ENCODE measurements around the gene WFDC10A. TPM values are rescaled to one million over a fixed set of nuclear protein-coding genes. Genes with fewer than 3 reads are reported as not detected.
A peak's percentile ranks its signal among the peaks of the same experiment; 100 is the strongest.
"Not testable (repeated sequence)": the region's sequence is repeated elsewhere in the genome, so short reads cannot be mapped to it uniquely, and the experiment has no call there.

Gene WFDC10A
- total and polyA plus RNA-seq, 8 donors: not detected

DNA sequence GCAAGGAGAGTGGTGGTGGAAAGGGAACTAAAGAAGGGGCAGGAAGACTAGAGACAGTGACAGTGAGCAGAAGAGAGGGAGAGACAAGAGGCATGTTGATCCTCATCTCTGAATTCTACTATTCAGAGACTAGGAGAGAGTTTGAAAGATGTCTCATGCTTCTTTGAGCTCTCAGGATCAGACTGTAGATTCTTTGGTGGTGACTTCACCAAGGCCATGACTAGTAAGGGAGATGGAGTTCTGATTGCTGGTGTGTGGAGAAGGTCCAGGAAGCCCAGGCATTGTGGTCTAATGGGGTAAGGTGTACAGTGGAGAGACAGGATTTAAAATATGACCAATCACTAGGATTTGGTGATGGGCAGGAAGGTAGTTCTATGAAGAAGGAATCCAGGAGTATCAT, 832 bp downstream of the WFDC10A start:
- no peak overlapping the region for H3K4me3 ChIP-seq
- peaks cover 0 to 3% (median 0%) of the 10 kb centered on the region in 3 donors for H3K4me1 ChIP-seq
- DNase-seq: no peak
- no peak for ATAC-seq
- no peaks in the 10 kb centered on the region for H3K27me3 ChIP-seq
- intact Hi-C loops (cut with DNase I): no loop called here
- no peak overlapping the region for H3K27ac ChIP-seq
- H3K9me3 ChIP-seq: no peaks in the 10 kb centered on the region
- H3K36me3 ChIP-seq: no peaks in the 10 kb centered on the region
- no peak for FAIRE-seq
- TF ChIP-seq, protein P1, sequence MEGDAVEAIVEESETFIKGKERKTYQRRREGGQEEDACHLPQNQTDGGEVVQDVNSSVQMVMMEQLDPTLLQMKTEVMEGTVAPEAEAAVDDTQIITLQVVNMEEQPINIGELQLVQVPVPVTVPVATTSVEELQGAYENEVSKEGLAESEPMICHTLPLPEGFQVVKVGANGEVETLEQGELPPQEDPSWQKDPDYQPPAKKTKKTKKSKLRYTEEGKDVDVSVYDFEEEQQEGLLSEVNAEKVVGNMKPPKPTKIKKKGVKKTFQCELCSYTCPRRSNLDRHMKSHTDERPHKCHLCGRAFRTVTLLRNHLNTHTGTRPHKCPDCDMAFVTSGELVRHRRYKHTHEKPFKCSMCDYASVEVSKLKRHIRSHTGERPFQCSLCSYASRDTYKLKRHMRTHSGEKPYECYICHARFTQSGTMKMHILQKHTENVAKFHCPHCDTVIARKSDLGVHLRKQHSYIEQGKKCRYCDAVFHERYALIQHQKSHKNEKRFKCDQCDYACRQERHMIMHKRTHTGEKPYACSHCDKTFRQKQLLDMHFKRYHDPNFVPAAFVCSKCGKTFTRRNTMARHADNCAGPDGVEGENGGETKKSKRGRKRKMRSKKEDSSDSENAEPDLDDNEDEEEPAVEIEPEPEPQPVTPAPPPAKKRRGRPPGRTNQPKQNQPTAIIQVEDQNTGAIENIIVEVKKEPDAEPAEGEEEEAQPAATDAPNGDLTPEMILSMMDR (IDR thresholded peaks at IDR 0.05): no peak

DNA sequence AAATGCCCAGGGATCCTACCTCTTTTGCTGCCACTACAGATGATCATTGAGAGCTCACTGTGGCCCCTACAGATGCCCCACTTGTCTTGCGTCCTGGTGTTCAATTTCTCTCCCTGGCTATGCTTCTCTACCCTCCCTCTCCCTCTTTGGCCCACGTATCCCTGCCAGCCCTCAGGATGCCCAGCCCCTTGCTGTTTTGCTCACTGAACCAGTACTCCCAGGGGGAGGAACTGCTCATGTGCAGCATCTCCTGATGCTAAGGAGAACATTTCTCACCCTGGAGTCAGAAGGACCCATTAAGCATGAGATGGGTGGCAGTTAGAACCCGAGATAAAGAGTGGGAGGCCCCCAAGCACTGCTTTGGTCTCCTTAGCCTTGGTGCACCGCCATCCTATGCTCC, 1.6 kb downstream of the WFDC10A start, which contains the start of gene WFDC9:
Gene WFDC9 (minus strand): TSS at position 101 of the 400 bp plus-strand sequence. CDS start 21,103 bp downstream, outside the sequence.
- TF ChIP-seq, protein P1 (IDR thresholded peaks at IDR 0.05): no peak
- Histone ChIP-seq H3K4me3 (no peak within 1 kb of the TSS), H3K36me3 (no peaks in the 10 kb centered on the region), H3K4me1 (peaks cover 0 to 3% (median 0%) of the 10 kb centered on the region in 3 donors), H3K27ac (no peak within 1 kb of the TSS), H3K9me3 (no peaks in the 10 kb centered on the region), H3K27me3 (no peaks in the 10 kb centered on the region)
- WGBS, 2 donors: 64 to 71% methylated on average over 4 of the region's 4 CpGs
- FAIRE-seq (no peak), ATAC-seq (no peak), DNase-seq (no peak)
- intact Hi-C loops (cut with DNase I): no loop called here

DNA sequence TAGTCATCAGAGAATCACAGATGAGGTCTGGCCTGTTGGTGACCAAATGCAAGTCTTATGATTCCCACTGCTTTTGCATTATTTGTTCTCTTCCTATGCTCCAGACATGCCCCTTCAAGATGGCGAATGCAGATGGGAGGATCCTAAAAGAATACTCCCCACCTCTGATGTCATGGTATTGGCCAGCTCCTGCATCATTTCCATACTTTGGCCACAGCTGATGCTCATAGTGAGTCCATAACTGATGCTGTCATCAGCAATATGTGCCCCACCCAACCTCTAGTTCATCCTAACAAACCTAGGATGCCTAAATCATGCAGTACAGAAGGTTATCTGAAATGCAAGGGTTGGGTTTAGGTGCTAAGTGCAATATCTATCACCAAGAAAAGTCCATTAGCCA, 7.0 kb downstream of the WFDC10A start:
- ATAC-seq (no peak), FAIRE-seq (no peak), DNase-seq (no peak)
- H3K4me1 ChIP-seq: no peaks in the 10 kb centered on the region
- H3K4me3 ChIP-seq: no peak overlapping the region
- 65 to 78% methylated on average over 1 of the region's 1 CpG for WGBS, 2 donors
- no peaks in the 10 kb centered on the region for H3K9me3 ChIP-seq
- intact Hi-C loops (cut with DNase I): no loop called here
- TF ChIP-seq, protein P1 (IDR thresholded peaks at IDR 0.05): no peak
- no peaks in the 10 kb centered on the region for H3K36me3 ChIP-seq
- no peak overlapping the region for H3K27ac ChIP-seq
- no peaks in the 10 kb centered on the region for H3K27me3 ChIP-seq

DNA sequence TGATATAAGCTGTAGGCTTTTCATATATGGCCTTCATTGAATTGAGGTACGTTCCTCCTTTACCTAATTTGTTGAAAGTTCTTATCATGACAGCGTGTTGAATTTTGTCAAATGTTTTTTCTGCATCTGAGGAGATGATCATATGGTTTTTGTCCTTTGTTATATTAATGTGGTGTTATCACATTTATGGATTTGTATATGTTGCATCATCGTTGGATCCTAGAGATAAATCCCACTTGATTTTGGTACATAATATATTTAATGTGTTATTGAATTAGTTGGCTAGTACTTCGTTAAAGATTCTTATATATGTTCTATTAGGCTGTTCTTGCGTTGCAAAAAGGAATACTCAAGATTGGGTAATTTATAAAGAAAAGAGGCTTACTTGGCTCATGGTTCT, 10.1 kb downstream of the WFDC10A start:
- H3K9me3 ChIP-seq: no peaks in the 10 kb centered on the region
- TF ChIP-seq, protein P1 (IDR thresholded peaks at IDR 0.05): no peak
- H3K27me3 ChIP-seq: no peaks in the 10 kb centered on the region
- no peak overlapping the region for H3K4me3 ChIP-seq
- intact Hi-C loops (cut with DNase I): no loop called here
- DNase-seq (no peak), ATAC-seq (no peak), FAIRE-seq (no peak)
- no peaks in the 10 kb centered on the region for H3K4me1 ChIP-seq
- WGBS, 2 donors: 65 to 79% methylated on average over 5 of the region's 5 CpGs
- H3K27ac ChIP-seq: no peak overlapping the region
- no peaks in the 10 kb centered on the region for H3K36me3 ChIP-seq

DNA sequence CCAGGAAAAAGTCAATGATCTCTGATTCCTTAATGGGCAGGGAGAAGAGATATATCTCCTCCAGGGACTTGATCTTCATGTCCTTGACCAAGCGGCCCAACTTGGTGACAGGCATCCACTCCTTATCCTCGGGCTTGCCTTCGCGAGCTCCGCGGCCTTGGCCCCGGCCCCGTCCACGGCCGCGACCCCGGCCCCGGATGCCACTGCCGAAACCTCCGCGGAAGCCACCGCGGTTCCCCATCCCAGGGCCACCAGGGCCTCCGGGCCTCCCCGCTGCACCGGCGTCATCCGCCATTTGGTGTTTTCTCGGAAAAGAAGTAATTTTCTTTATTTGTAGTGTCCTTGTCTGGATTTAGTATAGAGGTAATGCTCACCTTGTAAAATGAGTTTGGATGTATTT, 11.5 kb downstream of the WFDC10A start:
- ATAC-seq; DNase-seq; H3K36me3 ChIP-seq; FAIRE-seq; H3K27me3 ChIP-seq; H3K4me3 ChIP-seq; H3K27ac ChIP-seq; H3K4me1 ChIP-seq; H3K9me3 ChIP-seq; intact Hi-C loops (cut with DNase I): not testable (repeated sequence)
- WGBS, 2 donors: 91 to 94% methylated on average over 14 to 24 of the region's 24 CpGs

DNA sequence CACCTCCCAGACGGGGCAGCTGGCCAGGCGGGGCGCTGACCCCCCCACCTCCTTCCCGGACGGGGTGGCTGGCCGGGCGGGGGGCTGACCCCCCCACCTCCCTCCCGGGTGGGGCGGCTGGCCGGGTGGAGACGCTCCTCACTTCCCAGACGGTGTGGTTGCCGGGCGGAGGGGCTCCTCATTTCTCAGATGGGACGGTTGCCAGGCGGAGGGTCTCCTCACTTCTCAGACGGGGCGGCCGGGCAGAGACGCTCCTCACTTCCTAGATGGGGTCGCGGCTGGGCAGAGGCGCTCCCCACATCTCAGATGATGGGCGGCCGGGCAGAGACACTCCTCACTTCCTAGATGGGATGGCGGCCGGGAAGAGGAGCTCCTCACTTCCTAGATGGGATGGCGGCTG, 16.3 kb downstream of the WFDC10A start:
- H3K4me1 ChIP-seq; H3K36me3 ChIP-seq; H3K27ac ChIP-seq; H3K9me3 ChIP-seq; H3K4me3 ChIP-seq; FAIRE-seq; ATAC-seq; H3K27me3 ChIP-seq; intact Hi-C loops (cut with DNase I): not testable (repeated sequence)
- peak in 1 of 6 donors; percentile 43 for DNase-seq
- 85 to 87% methylated on average over 22 to 28 of the region's 28 CpGs for WGBS, 2 donors
